HG02981 (cell line): ENCODE measurements around the gene CCDC27.

Experiments
- ATAC-seq: cut with Tn5 transposase; IDR thresholded peaks from one replicate; pipeline ENCODE4 v1.9.1; 2021; ENCODE audit warnings: mild to moderate bottlenecking, moderate library complexity; ENCODE audit not compliant: unreplicated experiment

The CCDC27 gene

DNA sequence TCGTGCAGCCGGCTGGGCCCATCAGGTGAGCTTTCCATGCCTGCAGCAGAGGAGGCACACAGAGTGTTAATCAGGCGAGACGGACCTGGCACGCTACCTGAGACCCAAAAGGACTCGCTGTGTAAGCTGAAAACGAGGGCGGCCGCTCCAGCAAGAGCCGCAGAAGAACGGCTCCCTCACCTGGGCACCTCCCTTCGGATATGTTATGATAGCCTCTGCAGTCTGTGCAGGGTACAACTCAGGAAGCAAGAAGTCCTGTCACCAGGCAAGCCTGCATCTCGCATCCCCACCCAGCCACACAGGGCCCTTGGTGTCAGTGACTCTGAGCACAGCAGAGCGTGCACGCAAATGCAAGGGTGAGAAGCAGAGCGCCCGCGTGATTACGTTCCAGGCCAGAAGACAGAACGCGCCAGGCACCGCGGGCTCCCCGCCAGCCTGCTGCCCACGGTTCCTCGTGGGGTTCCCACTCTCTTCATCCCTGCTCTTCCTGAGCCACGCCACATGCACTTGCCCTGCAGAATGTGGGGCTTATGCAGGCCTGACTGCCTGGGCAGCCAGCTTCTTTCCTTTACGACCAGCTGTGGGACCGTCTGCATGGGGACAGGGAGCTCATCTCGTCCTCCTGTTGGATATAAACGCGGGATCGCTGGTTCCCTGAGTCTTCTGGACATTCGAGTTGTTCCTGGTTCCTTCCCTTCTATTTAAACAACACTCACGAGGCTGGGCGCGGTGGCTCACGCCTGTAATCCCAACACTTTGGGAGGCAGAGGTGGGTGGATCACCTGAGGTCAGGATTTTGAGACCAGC lies 64.3 kb downstream of the CCDC27 start:
- ATAC-seq, result no peak

DNA sequence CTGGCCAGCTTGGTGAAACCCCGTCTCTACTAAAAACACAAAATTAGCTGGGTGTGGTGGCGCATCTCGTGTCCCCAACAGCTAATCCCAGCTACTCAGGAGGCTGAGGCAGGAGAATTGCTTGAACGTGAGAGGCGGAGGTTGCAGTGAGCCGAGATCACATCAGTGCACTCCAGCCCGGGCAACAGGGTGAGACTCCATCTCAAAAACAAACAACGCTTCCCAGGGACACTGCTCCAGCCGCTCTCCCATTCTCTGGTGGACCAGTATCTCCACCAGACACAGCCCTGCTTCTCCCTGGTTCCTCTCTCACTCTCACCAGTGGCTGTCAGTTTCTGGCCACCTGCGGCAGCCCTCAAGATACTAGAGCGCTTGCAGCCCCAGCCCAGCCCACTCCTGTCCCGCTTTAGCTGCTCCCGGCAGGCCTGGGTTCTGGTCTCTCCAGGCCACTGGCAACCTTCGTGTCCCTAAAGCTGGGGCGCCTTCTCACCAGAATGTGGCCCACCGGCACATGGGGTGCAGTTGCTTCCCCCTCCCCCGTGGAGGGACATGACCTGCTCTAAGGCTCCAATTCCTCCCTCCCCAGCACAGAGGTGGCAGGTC lies 65.0 kb downstream of the CCDC27 start:
- no peak for ATAC-seq

DNA sequence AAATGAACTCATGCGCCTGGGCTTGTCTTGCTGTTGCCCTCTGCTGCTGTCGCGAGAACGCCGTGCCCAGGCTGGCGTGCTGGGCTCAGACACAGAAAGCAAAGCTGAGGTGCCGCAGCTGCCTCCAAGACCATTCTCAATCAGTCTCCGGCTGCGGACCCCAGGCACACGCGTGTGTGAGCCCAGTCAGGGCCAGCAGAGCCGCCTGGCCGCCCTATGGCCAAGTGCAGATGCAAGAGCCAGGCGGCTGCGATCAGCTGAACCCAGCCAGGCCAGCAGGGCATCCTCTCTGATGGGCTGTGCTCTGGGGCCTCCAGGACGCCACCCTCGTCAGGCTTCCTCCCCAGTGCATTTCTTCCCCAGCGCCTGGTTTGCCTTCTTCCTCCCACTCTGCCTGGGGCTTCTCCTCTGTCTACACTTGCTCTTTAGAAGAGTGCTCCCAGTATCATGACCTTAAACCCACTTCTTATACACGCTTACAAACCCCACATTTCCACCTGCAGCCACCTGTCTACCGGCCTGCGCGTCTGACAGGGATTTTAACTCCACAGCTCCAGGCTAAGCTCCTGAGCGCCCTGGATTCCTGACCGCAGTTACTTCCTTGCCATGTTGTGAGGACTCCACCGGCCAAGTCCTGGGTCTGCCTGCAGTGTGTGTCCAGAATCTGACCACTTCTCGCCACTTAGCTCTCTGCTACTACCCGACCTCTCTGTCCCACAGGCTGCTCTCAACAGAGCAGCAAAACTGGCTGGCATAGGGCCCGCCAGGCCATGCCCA lies 65.8 kb downstream of the CCDC27 start:
- no peak for ATAC-seq

DNA sequence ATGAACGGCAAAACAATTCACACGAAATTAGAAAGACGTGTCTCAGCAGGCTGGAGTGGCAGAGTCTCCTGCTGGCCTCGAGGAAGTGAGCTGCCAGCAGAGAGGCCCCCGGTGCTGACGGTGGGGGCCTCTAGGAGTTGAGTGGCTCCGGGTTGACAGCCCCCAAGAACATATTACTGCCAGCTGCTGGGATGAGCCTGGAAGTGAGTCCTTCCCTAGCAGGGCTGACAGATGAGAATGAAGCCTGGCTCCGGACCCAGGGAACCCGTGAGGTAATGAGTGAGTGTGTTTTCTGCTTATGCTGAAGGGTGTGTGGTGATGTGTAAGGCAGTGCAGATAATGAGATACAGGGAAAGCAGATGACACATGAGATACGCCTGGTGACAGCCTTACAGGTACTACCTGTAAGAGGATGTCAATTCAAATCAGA lies 67.5 kb downstream of the CCDC27 start:
- no peak for ATAC-seq

DNA sequence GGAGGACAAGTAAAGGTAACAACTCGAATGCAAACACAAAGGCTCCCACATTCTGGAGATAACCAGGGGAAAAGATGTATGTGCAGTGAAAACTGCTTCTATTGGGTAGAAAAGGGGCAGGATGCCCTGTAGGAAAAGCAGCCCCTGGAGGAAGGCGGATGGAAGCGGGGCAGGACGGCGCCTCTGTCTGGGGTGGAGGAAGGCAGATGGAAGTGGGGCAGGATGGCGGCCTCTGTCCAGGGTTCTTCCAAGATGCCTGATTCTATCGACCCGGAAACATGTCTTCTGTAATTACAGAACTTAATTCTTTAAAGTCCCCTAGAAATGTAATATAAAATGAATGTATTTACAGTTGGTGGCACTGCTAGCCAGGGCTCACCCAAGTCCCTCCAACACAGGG lies 68.1 kb downstream of the CCDC27 start:
- no peak for ATAC-seq

DNA sequence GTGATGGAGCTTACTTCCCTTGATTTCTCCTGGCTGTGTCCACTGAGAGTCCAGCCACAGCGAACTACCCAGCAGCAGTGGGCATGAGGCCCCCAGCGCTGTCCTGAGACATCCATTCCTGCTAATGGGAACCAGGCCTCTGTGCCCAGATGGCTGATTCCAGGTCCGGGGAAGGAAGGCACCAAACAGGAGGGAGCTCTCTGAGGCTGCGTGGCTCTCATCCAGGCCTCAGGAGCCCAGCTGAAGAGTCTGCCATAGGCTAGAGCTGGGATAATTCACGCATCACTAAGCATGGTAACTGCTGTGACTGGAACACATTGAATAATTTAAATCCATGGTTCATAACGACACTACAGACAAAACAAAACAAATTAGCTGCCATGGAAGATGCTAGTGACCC lies 68.8 kb downstream of the CCDC27 start:
- ATAC-seq, result no peak
